Measurements from ENCODE around the gene PDCD4. TPM values are rescaled to one million over a fixed set of nuclear protein-coding genes. Genes with fewer than 3 reads are reported as not detected.

PDCD4 gene
- total and polyA plus RNA-seq, 10 of the 15 experiments (the other 5 are each of a cell fraction or from before 2014, with no cell fraction given), result 101 to 372 (median 171) TPM

DNA sequence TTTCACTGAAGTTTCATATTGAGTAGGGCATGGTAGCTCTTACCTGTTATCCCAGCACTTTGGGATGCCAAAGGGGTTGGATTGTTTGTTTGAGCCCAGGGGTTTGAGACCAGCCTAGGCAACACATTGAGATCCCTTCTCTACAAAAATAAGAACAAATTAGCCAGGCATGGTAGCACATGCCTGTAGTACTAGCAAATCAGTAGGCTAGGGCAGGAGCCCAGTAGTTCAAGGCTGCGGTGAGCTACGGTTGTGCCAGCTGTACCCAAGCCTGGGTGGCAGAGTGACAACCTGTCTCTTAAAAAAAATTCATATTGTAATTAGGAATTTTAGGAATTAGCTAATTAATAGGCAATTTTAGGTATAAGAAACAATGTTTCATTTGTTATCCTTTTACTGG, 29.3 kb downstream of the PDCD4 start:
- Histone ChIP-seq H3K36me3 (ENCODE audit: control insufficient read depth in 2 of 2, insufficient read depth in 2 of 2, low read length in 1 of 2) (peaks cover 0 to 14% of the 10 kb centered on the region in 2 experiments; a peak in 3 of 4 replicates), H3K27me3 (replicated peaks in 1 of 2; ENCODE audit: control insufficient read depth in 2 of 2, insufficient read depth in 2 of 2, low read length in 1 of 2) (no peaks in the 10 kb centered on the region), H3K9me3 (replicated peaks; ENCODE audit: control insufficient read depth, insufficient read depth, low read length) (no peaks in the 10 kb centered on the region), H3K4me1 (ENCODE audit: control insufficient read depth, insufficient read depth, low read length) (peaks cover 7% of the 10 kb centered on the region; the same call in 1 of the 2 replicates), H3K79me2 (ENCODE audit: control insufficient read depth, insufficient read depth, low read length) (peaks cover 2% of the 10 kb centered on the region; the same call in 1 of the 2 replicates), H3K4me2 (ENCODE audit: control insufficient read depth, insufficient read depth) (no peak overlapping the region), H3K27ac (ENCODE audit: control insufficient read depth, insufficient read depth) (no peak overlapping the region), H3K9ac (ENCODE audit: control insufficient read depth, insufficient read depth, low read length) (no peak overlapping the region), H3K4me3 (no peak overlapping the region), H2AFZ (ENCODE audit: control insufficient read depth, low read depth, low read length) (no peak overlapping the region), H4K20me1 (ENCODE audit: control insufficient read depth, insufficient read depth) (no peaks in the 10 kb centered on the region)
- FAIRE-seq, result no peak
- intact Hi-C loops (cut with micrococcal nuclease; ENCODE audit: unreplicated experiment), result loop anchor here (5.0 kb wide), 1 partner anchor 289 kb away; no protein-coding TSS in a partner anchor
- SMC1A ChIA-PET (ENCODE audit: uncharacterized antibody, unreplicated experiment), result interaction anchor here (0.6 to 15.0 kb wide), 14 partner anchors 9 to 127 kb away, joined by 3 to 221 read pairs (median 4); no protein-coding TSS in a partner anchor
- TF ChIP-seq ZNF274 (IDR thresholded peaks at IDR 0.05; ENCODE audit: insufficient read depth, insufficient read length) (no peak), YY1 (IDR thresholded peaks at IDR 0.05; ENCODE audit: low read depth, low read length) (no peak), MYB (IDR thresholded peaks at IDR 0.05; ENCODE audit: borderline replicate concordance, low read depth, low read length) (no peak), NFYA (IDR thresholded peaks at IDR 0.05; ENCODE audit: borderline replicate concordance, low read depth, low read length) (no peak), KLF5 (IDR thresholded peaks at IDR 0.05; ENCODE audit: partially characterized antibody) (no peak), ZNF592 (IDR thresholded peaks at IDR 0.05) (no peak), ZBED1 (IDR thresholded peaks at IDR 0.05; ENCODE audit: borderline replicate concordance) (0 out of 2 replicates have a peak, but pooled peaks have one; percentile 22), RAD21 (IDR thresholded peaks at IDR 0.05; ENCODE audit: insufficient read depth, low read depth, low read length) (no peak), NFYB (IDR thresholded peaks at IDR 0.05; ENCODE audit: insufficient read depth, low read depth, low read length) (no peak), ZBTB4 (CRISPR knock-in tag; IDR thresholded peaks at IDR 0.05) (no peak), TCF3 (IDR thresholded peaks at IDR 0.05; ENCODE audit: borderline replicate concordance, insufficient read depth, low read depth, low read length) (no peak), CHD1 (IDR thresholded peaks at IDR 0.05; ENCODE audit: low read depth, low read length) (no peak), MXI1 (IDR thresholded peaks at IDR 0.05; ENCODE audit: low read depth, low read length) (no peak), POLR2A (IDR thresholded peaks at IDR 0.05; ENCODE audit: low read depth, low read length) (peak; percentile 43; the same call in 1 of the 2 replicates), POLR2AphosphoS2 (IDR thresholded peaks at IDR 0.05; ENCODE audit: low read depth, low read length) (no peak)
- TF ChIP-seq, protein P1, sequence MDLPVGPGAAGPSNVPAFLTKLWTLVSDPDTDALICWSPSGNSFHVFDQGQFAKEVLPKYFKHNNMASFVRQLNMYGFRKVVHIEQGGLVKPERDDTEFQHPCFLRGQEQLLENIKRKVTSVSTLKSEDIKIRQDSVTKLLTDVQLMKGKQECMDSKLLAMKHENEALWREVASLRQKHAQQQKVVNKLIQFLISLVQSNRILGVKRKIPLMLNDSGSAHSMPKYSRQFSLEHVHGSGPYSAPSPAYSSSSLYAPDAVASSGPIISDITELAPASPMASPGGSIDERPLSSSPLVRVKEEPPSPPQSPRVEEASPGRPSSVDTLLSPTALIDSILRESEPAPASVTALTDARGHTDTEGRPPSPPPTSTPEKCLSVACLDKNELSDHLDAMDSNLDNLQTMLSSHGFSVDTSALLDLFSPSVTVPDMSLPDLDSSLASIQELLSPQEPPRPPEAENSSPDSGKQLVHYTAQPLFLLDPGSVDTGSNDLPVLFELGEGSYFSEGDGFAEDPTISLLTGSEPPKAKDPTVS (IDR thresholded peaks at IDR 0.05; ENCODE audit: low read depth, low read length), result no peak
- 97% methylated on average over 2 of the region's 2 CpGs for WGBS (ENCODE audit: insufficient coverage, insufficient replicate concordance, low lambda C conversion rate, missing lambda C conversion rate)
- no peak for ATAC-seq
- in situ Hi-C loops (cut with MboI), result loop anchor here (5.0 to 10.0 kb wide), 2 partner anchors 294 to 304 kb away; no protein-coding TSS in a partner anchor
- no TSS peak for BruUV-seq (replicated peaks)
- POLR2A ChIA-PET, result interaction anchor here (1.0 to 2.6 kb wide), 5 partner anchors 10 to 35 kb away, joined by 3 to 12 read pairs (median 6); partner anchors contain the start of gene BBIP1
- DNase-seq (ENCODE audit: low read depth, low spot score), result no peak
- RAD21 ChIA-PET (ENCODE audit: unreplicated experiment), result interaction anchor here (3.0 to 3.7 kb wide), 2 partner anchors 17 to 98 kb away, joined by 15 to 19 read pairs; partner anchors contain the start of genes BBIP1 and SHOC2
- CTCF ChIA-PET, result interaction anchor here (0.7 to 2.3 kb wide), 5 partner anchors 10 to 97 kb away, joined by 3 to 13 read pairs (median 3); no protein-coding TSS in a partner anchor

All from GM12878 (cell line).